Measurements from ENCODE around the gene IMMP2L.
A peak's percentile ranks its signal among the peaks of the same experiment; 100 is the strongest.

IMMP2L gene

GRCh38 chr7:110867771-110868170 is 694.5 kb downstream of the IMMP2L start:
- no peak for DNase-seq (ENCODE audit: low read depth)

GRCh38 chr7:110863258-110863657 is 699.0 kb downstream of the IMMP2L start:
- DNase-seq (ENCODE audit: low read depth) = no peak

DNA sequence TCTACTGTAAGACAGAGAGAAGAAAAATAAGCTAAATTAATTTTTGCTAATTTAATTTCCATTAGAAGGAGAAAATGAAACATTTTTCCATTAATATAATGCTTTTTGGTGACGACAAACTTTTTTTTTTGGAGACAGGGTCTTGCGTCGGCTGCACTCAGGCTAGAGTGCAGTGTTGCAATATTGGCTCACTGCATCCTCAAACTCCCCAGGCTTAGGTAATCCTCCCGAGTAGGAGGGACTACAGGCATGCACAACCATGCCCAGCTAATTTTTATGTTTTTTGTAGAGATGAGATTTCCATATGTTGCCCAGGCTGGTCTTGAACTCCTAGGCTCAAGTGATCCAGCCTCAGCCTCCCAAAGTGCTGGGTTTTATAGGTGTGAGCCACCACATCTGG is 701.1 kb downstream of the IMMP2L start:
- DNase-seq (ENCODE audit: low read depth) = no peak

- no peak for DNase-seq (ENCODE audit: low read depth)
Measured at GRCh38 chr7:110857106-110857505, 705.2 kb downstream of the IMMP2L start.

DNA sequence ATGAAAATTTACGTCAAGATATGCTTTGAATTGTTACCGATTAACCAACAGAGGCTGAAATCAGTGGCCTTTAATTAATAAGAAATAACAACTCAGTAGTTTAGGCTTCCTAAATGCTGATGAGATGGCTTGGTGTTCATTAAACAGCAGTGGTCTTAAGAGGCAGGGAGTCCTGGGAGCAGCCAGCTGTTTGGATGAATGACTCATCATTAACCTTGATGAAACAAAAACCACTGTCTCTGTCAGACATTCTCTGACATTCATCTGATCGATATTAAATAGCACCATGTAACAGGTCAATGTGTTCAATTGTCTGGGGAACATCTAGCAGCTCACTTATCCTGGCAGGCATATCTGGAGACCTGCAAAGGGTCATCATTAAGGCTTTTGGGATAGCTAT is 705.6 kb downstream of the IMMP2L start:
- DNase-seq (ENCODE audit: low read depth) = peak; percentile 37

DNA sequence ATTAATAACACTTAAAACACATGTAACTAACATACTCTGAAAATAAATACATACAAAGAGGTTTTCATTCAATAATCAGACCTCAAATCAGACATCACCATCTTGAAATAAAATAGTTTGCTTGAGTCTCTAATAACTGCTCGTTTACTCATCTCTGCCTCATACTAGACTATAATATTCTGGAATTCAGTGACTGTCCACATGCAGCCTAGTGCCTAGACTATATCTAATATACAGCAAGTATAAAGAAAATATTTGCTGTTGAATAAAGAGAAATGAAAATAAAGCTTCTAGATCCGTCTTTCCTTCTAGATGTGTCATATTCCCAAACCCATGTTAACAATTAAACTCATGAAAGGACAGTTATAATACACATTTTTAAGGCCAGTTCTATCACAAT is 707.6 kb downstream of the IMMP2L start:
- peak; percentile 12 for DNase-seq (ENCODE audit: low read depth)

- DNase-seq (ENCODE audit: low read depth) = no peak
Measured at GRCh38 chr7:110854166-110854565, 708.1 kb downstream of the IMMP2L start.

- DNase-seq (ENCODE audit: low read depth) = no peak
Measured at GRCh38 chr7:110853263-110853662, 709.0 kb downstream of the IMMP2L start.

GRCh38 chr7:110852156-110852940 is 709.9 kb downstream of the IMMP2L start:
- peak; percentile 22 for DNase-seq (ENCODE audit: low read depth)

DNA sequence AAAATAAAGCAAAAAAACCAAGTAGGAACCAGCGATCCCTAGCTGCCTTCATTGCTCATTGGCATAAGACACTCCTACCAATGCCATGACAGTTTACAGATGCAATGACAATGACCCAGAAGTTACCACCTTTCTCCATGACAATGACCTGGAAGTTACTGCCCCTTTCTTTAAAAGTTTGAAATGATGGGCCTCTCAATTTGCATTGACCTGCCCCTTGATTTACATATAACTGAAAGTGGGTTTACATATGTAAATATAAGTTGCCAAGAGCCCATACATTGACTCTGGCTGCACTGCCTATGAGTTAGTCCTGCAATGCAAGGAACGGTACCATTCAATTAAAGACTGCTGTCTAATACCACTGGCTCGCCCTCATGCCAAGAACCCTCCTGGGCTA is 712.1 kb downstream of the IMMP2L start:
- DNase-seq (ENCODE audit: low read depth) = no peak

DNA sequence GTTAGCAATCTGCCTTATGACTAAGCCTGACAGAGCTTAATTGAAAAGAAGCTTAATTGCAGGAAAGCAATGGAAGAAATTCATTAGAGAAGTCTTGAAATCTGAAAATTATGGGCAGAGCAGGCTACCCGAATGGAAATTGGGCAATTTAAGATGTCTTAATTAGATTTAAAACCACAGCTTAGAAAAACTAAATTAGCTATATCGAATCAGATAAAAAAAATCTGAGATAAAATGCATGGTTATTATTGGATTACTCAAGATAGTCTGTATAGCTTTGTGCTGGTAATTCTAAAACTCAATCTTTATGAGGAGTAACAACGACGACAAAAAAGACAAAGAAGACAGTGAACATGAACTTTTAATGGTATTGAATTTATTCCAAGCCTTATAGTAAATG is 719.5 kb downstream of the IMMP2L start:
- no peak for DNase-seq (ENCODE audit: low read depth)

DNA sequence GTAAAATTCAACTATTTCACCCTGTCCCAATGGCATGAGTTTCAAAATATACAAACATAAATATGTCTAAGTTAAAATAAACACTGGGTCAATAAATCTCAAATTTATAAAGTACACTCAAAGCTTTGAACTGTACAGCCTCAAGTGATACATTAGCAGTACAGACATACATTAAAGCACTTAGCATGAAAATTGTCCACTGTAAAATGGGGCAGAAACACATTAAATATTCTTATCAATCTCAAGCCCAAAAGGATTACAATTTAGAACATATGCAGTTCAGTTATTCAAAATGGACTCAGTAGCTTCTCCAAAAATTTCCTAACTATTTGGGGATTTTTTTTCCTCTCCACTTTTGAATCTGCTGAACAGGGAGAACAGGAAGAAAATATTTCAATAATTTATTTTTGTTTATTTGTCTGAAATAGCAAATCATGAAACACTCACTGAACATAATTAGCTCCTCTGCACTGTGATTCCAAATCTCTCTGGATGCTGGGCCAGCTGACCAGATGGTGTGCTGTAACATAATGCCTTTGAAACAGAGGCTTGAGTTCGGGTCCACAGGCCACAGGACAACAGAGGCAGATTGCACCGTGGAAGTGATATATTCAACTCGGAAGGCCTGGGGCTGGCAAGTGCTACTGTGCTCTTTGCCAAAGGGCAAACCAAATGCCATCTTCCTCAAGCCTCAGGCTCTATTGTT is 720.3 kb downstream of the IMMP2L start:
- no peak for DNase-seq (ENCODE audit: low read depth)

DNA sequence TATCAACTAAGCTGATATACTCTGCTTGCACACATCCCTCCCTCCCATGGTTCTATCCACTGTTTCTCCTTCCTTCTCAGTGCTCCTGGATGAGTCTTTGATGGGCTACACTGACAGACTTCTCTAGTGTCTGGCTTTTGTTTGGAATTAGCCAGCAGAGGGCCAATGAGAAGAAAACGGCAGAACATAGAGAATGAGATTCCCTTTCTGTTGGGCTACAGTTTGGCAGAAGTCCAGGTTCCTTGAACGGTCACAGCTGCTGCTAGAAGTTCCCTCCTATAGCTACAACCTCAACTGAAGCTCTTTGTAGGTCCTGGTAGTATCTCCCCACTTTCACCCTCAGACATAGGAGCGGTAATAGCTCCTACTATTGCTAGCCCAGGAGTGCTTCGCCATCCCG is 722.4 kb downstream of the IMMP2L start:
- DNase-seq (ENCODE audit: low read depth) = peak; percentile 14

GRCh38 chr7:110835849-110836248 is 726.4 kb downstream of the IMMP2L start:
- no peak for DNase-seq (ENCODE audit: low read depth)

- peak; percentile 11 for DNase-seq (ENCODE audit: low read depth)
Measured at GRCh38 chr7:110835218-110835617, 727.1 kb downstream of the IMMP2L start.

- DNase-seq (ENCODE audit: low read depth) = no peak
Measured at GRCh38 chr7:110831419-110831818, 730.9 kb downstream of the IMMP2L start.

DNA sequence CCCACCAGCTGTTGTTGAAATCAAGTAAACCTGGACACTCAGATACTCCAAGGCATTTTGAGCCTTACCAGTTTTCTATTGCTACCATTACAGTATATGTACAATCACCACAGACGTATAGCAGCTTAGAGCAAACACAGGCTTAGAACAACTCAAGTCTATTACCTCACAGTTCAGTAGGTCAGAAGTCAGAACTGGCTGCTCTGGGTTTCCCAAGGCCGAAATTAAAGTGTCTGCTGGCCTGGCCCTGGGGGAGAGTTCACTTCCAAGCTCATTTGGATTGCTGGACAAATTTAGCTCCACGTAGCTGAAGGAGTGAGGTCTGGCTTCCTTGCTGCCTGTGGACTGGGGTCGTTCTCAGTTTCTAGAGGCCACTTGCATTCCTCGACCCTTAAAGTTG is 731.5 kb downstream of the IMMP2L start:
- no peak for DNase-seq (ENCODE audit: low read depth)

- no peak for DNase-seq (ENCODE audit: low read depth)
Measured at GRCh38 chr7:110827936-110828335, 734.4 kb downstream of the IMMP2L start.

GRCh38 chr7:110827287-110827855 is 734.9 kb downstream of the IMMP2L start:
- no peak for DNase-seq (ENCODE audit: low read depth)

DNA sequence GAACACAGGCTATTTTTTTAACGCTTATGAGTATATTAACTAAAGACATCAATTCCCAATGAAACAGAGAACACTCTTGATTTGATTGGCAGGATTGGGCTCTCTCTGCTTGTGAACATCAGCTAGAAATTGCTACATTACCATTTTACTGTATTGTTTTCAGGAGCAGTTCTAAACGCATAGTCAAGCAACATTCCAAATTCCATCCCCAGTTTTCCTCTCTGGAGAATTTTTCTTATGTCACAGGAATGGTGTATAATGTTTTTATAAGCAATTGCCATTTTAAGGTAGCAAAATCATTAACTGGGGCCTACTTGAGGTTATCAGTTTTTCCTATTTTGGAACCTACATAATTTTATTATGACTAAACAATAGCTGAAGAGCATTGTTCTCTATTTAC is 748.3 kb downstream of the IMMP2L start:
- no peak for DNase-seq (ENCODE audit: low read depth)

DNA sequence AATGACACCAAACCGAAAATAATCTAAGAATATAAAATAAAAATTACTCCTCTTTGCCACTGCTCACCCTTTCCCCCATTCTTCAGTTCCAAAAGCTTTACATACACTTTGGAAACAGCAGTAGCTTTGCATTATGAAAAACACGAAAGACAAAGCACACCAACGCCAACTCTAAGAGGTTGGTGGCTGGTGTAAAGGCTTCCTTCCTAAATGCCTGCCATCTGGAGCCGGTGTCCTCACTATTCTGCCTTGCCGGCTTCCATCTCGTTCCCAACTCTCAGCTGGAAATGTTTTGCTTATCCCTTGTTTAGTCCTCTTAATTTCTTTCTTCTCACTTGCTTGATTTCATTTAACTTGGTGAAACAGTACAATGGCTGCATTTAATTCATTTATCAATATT is 752.5 kb downstream of the IMMP2L start:
- DNase-seq (ENCODE audit: low read depth) = no peak

DNA sequence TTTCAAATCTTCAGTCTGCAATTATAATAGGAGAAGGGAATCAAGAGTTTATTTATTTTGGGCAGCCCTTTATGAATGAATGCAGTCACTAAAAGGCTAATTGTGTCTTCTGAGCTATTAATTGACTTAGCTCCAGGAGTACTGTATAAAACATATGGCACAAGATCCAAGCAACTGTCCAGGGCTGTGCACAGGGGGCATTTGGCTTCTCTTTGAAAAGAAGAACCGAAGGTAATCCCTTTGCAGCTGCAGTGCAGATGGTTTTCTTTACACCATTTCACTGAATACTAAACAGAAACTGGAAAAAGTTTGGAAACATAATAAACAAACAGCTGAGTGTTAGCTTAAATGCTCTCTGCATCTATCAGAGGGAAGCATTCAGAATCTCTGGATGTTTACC is 753.9 kb downstream of the IMMP2L start:
- no peak for DNase-seq (ENCODE audit: low read depth)

DNA sequence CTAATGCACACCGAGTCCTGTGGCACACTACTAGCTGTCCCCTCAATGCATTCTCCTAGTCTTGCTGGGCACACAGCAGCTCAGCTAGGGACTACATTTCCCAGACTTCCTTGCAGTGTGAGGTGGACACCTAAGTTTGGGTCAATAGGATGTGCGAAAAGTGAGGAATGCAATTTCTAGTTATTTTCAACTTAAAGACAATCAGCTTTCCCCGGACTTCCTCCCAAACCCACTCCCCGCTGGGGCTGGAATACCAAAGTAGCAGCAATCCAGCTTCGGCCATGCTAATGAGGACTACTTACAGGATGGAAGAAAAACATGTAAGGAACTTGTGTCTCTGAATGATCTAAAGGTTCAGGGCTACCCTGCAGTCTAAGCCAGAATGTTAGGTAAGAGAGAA is 757.8 kb downstream of the IMMP2L start:
- no peak for DNase-seq (ENCODE audit: low read depth)

Data from ELR (cell line).